Lung (tissue), 12 donors: ENCODE results near the gene PRXL2A. TPM values are rescaled to one million over a fixed set of nuclear protein-coding genes. Genes with fewer than 3 reads are reported as not detected.

Experiments
- ATAC-seq: fragments of 200-7000 bp; cut with Tn5 transposase; one replicate; pipeline ENCODE4 v1.9.1; 2020; ENCODE audit warnings: moderate number of reproducible peaks; ENCODE audit not compliant: insufficient read depth, low FRiP score
- DNase-seq, 3 donors: peaks; one replicate each; pipeline ENCODE4 v3.0.0-alpha.2; 2013 to 2017
- H3K27ac ChIP-seq, 2 donors: one replicate each; pipeline ENCODE4 v1.5.1; 2013; ENCODE audit warnings: mild to moderate bottlenecking in 2 of 2, moderate library complexity in 2 of 2, control low read depth in 1 of 2, inconsistent platforms in 1 of 2, low read depth in 1 of 2, low read length in 1 of 2
- H3K27me3 ChIP-seq, 3 donors: one replicate each; pipeline ENCODE4 v1.5.1; 2013; ENCODE audit warnings: low read length in 2 of 3; ENCODE audit not compliant: control insufficient read depth in 3 of 3, insufficient read depth in 3 of 3
- H3K36me3 ChIP-seq, 4 donors: one replicate each; pipeline ENCODE4 v1.5.1; 2013; ENCODE audit warnings: low read length in 4 of 4, mild to moderate bottlenecking in 1 of 4, moderate library complexity in 1 of 4; ENCODE audit not compliant: control insufficient read depth in 4 of 4, insufficient read depth in 4 of 4
- H3K4me1 ChIP-seq, 5 donors: one replicate each; pipeline ENCODE4 v1.5.1; 2013; ENCODE audit warnings: low read length in 5 of 5, mild to moderate bottlenecking in 2 of 5, moderate library complexity in 1 of 5; ENCODE audit not compliant: control insufficient read depth in 5 of 5, insufficient read depth in 5 of 5
- H3K4me3 ChIP-seq: one replicate; pipeline ENCODE4 v1.5.1; 2013; ENCODE audit warnings: mild to moderate bottlenecking, control low read depth, moderate library complexity
- H3K9ac ChIP-seq, 2 donors: one replicate each; pipeline ENCODE4 v1.5.1; 2013; ENCODE audit warnings: low read length in 2 of 2, control low read depth in 1 of 2; ENCODE audit not compliant: insufficient read depth in 1 of 2
- H3K9me3 ChIP-seq, 4 donors: one replicate each; pipeline ENCODE4 v1.5.1; 2013; ENCODE audit warnings: low read length in 3 of 4, mild to moderate bottlenecking in 1 of 4, moderate library complexity in 1 of 4; ENCODE audit not compliant: control insufficient read depth in 4 of 4, insufficient read depth in 3 of 4
- CTCF ChIP-seq: IDR thresholded peaks from 2 replicates; pipeline ENCODE4 v1.5.1; 2012; ENCODE audit warnings: mild to moderate bottlenecking; ENCODE audit errors: control extremely low read depth, extremely low read depth
- WGBS, 2 donors: extraction: QIAGEN DNeasy Blood & Tissue Kit; methylation state at CpG; one replicate each; pipeline ENCODE4 v1.1.7; 2013; 5-methylcytosine and 5-hydroxymethylcytosine counted together
- polyA plus RNA-seq, 2 donors: library from polyadenylated mRNA; stranded (reverse); fragments of 200-250 nt; gene quantifications; one replicate each; pipeline ENCODE4 v1.2.1, GENCODE V29; 2013
- total RNA-seq, 2 donors: library from RNA; depleted of rRNA in 1 of 2; stranded (reverse); fragments of >200 nt in 1 of 2; gene quantifications; one replicate each; pipeline ENCODE4 v1.2.1, GENCODE V29; 2014 to 2021
- donor health status: control.
- donor health status: control.
- donor health status: Bipolar disorder and iron deficiency.
- donor health status: healthy.
- donor health status: DM: yes; HTN: yes; CAD: no.

Gene PRXL2A
- total and polyA plus RNA-seq, 4 donors, result 18.2 to 59.5 (median 37.0) TPM

- Histone ChIP-seq H3K9me3 (no peaks in the 10 kb centered on the region), H3K36me3 (no peaks in the 10 kb centered on the region), H3K9ac (peak overlapping the region in 1 of 2 donors; percentile 64), H3K4me3 (no peak overlapping the region), H3K4me1 (peaks cover 22 to 89% (median 50%) of the 10 kb centered on the region in 5 donors), H3K27ac (peak overlapping the region; percentile 0 to 76), H3K27me3 (no peaks in the 10 kb centered on the region)
- WGBS, 2 donors, result 65 to 68% methylated on average over 12 of the region's 12 CpGs
- TF ChIP-seq CTCF, result no peak
- peak; percentile 94 to 99 (median 98) for DNase-seq
- no peak for ATAC-seq
Measured at GRCh38 chr10:80413271-80413996, 5.1 kb downstream of the PRXL2A start.

GRCh38 chr10:80414142-80414895 is 6.0 kb downstream of the PRXL2A start:
- peaks cover 19 to 87% (median 50%) of the 10 kb centered on the region in 5 donors for H3K4me1 ChIP-seq
- no peaks in the 10 kb centered on the region for H3K9me3 ChIP-seq
- no peaks in the 10 kb centered on the region for H3K27me3 ChIP-seq
- DNase-seq, result peak; percentile 82 to 95 (median 94)
- 63 to 72% methylated on average over 7 of the region's 7 CpGs for WGBS, 2 donors
- no peak for TF ChIP-seq CTCF
- H3K9ac ChIP-seq, result peak overlapping the region in 1 of 2 donors; percentile 64
- no peak for ATAC-seq
- no peaks in the 10 kb centered on the region for H3K36me3 ChIP-seq
- H3K4me3 ChIP-seq, result no peak overlapping the region
- peak overlapping the region in 1 of 2 donors; percentile 76 for H3K27ac ChIP-seq

GRCh38 chr10:80415734-80416478 is 7.6 kb downstream of the PRXL2A start:
- 82 to 87% methylated on average over 3 of the region's 3 CpGs for WGBS, 2 donors
- no peaks in the 10 kb centered on the region for H3K36me3 ChIP-seq
- H3K27me3 ChIP-seq, result no peaks in the 10 kb centered on the region
- peaks cover 13 to 72% (median 41%) of the 10 kb centered on the region in 5 donors for H3K4me1 ChIP-seq
- no peak for TF ChIP-seq CTCF
- no peak overlapping the region for H3K4me3 ChIP-seq
- DNase-seq (peak in 1 of 3 donors; percentile 23), ATAC-seq (no peak)
- no peaks in the 10 kb centered on the region for H3K9me3 ChIP-seq
- peak overlapping the region in 1 of 2 donors; percentile 38 for H3K27ac ChIP-seq
- H3K9ac ChIP-seq, result no peak overlapping the region
